GM13976 (cell line): Measurements from ENCODE around the gene ST3GAL3.

Experiments
- DNase-seq: peaks from one replicate; pipeline ENCODE4 v3.0.0; 2012; ENCODE audit warnings: low spot score
- in situ Hi-C: fragments of 300-500 bp; cut with MboI; formaldehyde crosslinking; loops from one replicate; pipeline ENCODE4 v1.12.0; 2022; ENCODE audit warnings: low sequenced_read_pairs, mixed read lengths, inconsistent platforms; ENCODE audit not compliant: unreplicated experiment
- TF ChIP-seq, protein P1 (sequence below): IDR thresholded peaks from 2 replicates; pipeline ENCODE4 v1.5.1; 2012; ENCODE audit warnings: borderline replicate concordance, mild to moderate bottlenecking; ENCODE audit not compliant: insufficient read depth; ENCODE audit errors: extremely low read depth, missing control alignments, control extremely low read depth

Gene ST3GAL3

DNA sequence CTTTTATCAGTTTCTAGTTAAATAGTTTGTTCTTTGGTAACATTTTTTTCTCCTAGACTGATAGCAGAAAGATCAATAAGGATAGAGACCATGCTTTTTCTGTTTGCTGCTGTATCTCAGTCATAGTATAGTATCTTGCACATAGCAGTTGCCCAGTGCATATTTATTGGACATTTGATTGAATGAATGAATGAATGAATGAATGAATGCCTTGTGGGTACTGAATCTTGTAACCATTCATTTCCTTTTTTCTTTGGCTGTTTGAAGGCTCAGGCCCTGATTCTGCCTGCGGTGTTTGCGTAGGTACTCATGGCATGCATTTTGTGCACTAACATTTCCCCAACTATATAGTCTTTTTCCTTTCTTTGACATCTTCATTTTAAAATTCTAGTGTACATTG, 83.9 kb downstream of the ST3GAL3 start:
- in situ Hi-C loops = no loop called here
- TF ChIP-seq, protein P1, sequence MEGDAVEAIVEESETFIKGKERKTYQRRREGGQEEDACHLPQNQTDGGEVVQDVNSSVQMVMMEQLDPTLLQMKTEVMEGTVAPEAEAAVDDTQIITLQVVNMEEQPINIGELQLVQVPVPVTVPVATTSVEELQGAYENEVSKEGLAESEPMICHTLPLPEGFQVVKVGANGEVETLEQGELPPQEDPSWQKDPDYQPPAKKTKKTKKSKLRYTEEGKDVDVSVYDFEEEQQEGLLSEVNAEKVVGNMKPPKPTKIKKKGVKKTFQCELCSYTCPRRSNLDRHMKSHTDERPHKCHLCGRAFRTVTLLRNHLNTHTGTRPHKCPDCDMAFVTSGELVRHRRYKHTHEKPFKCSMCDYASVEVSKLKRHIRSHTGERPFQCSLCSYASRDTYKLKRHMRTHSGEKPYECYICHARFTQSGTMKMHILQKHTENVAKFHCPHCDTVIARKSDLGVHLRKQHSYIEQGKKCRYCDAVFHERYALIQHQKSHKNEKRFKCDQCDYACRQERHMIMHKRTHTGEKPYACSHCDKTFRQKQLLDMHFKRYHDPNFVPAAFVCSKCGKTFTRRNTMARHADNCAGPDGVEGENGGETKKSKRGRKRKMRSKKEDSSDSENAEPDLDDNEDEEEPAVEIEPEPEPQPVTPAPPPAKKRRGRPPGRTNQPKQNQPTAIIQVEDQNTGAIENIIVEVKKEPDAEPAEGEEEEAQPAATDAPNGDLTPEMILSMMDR = no peak
- DNase-seq = no peak

- DNase-seq = no peak
- TF ChIP-seq, protein P1 = no peak
- in situ Hi-C loops = no loop called here
Observed at GRCh38 chr1:43796111-43796581, 88.8 kb downstream of the ST3GAL3 start.

DNA sequence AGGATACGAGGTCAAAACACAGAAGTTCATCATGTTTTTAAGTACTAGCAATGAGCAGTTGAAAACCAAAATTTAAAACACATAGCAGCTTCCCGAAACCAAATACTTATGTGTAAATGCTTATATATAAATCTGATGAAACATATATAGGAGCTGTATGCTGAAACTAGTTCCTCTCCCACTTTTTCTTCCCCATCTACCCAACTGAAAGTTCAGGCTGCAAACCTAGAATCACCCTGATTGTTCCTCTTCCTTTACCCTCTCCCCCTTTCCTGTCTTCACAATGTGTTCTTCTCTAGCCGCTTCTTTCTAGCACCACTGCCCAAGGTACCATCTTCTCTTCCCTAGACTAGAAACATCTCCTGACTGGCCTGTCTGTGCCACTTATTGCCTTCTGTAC, 90.6 kb downstream of the ST3GAL3 start:
- no peak for DNase-seq
- TF ChIP-seq, protein P1 = no peak
- in situ Hi-C loops = no loop called here

GRCh38 chr1:43799656-43800635, 92.6 kb downstream of the ST3GAL3 start:
- in situ Hi-C loops = no loop called here
- TF ChIP-seq, protein P1 = no peak
- peak; percentile 24 for DNase-seq

DNA sequence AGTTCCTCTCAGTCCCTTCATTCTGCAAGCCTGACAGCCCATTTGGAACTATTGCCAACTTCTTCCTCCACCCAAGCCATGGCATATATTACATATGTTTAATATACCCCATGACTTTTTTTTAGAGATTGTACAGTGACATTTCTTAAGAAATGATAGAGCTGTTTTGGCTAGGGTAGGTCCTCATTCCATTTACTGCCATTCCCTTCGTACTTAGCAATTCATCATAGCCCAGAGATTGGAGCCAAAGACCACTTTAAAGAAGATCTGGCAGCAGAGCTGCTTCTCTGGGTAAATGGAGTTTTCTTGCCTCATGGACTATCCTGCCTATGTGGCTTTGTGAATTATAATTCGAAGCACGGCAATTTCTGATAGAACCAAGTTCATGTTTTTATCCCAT, 93.4 kb downstream of the ST3GAL3 start:
- TF ChIP-seq, protein P1 = no peak
- in situ Hi-C loops = no loop called here
- no peak for DNase-seq

DNA sequence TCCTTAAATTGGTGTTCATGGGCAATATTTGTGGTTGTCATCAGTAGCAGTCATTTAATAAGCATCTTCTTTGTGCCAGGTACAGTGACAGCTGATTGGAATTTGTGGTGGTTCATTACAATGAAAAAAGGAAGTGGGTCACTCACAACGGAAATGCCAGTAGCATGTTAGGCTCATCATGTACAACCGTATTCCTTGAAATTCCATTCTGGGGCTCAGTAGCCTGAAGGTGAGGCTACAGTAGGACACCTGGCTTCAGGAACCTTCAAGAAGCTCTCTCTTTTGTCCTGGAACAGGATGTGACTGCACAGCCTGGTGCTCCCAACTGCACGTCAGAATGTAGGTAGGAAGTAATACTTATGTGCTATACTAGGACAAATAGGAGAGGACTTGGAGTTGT, 93.9 kb downstream of the ST3GAL3 start:
- TF ChIP-seq, protein P1 = no peak
- in situ Hi-C loops = no loop called here
- no peak for DNase-seq
